NT2/D1 (cell line): ENCODE measurements around the gene DISP2.

Experiments
- DNase-seq: peaks from one replicate; pipeline ENCODE4 v3.0.0-alpha.2; 2011; ENCODE audit warnings: low read depth, low spot score
- H3K27me3 ChIP-seq: 2 replicates; pipeline ENCODE4 v1.6.0; 2011; ENCODE audit warnings: mild to moderate bottlenecking; ENCODE audit not compliant: insufficient read length, insufficient read depth
- H3K36me3 ChIP-seq: 2 replicates; pipeline ENCODE4 v1.6.1; 2011; ENCODE audit warnings: mild to moderate bottlenecking, low read length, mixed read lengths; ENCODE audit not compliant: insufficient read depth, insufficient read length
- H3K4me1 ChIP-seq: 2 replicates; pipeline ENCODE4 v1.5.1; 2011; ENCODE audit not compliant: insufficient read depth, insufficient read length
- H3K4me3 ChIP-seq: 2 replicates; pipeline ENCODE4 v1.5.1; 2011; ENCODE audit warnings: low read depth; ENCODE audit not compliant: insufficient read length
- H3K9ac ChIP-seq: 2 replicates; pipeline ENCODE4 v1.6.0; 2011; ENCODE audit warnings: low read depth; ENCODE audit not compliant: insufficient read length
- H3K9me3 ChIP-seq: 2 replicates; pipeline ENCODE4 v1.5.1; 2011; ENCODE audit warnings: mild to moderate bottlenecking, low read length; ENCODE audit not compliant: insufficient read depth
- SUZ12 ChIP-seq: IDR thresholded peaks from 2 replicates; pipeline ENCODE4 v1.6.1; 2011; ENCODE audit not compliant: insufficient read length, insufficient read depth; ENCODE audit errors: extremely low read depth
- YY1 ChIP-seq: IDR thresholded peaks from 2 replicates; pipeline ENCODE4 v1.6.1; 2011; ENCODE audit not compliant: insufficient read length, insufficient read depth
- ZNF274 ChIP-seq: IDR thresholded peaks from 2 replicates; pipeline ENCODE4 v1.6.1; 2011; ENCODE audit warnings: mild to moderate bottlenecking, low read depth, low read length

The DISP2 gene

GRCh38 chr15:40427188-40427587 is 69.2 kb downstream of the DISP2 start:
- Histone ChIP-seq H3K4me3 (no peak overlapping the region), H3K4me1 (peaks cover 9% of the 10 kb centered on the region)
- no peak for DNase-seq

DNA sequence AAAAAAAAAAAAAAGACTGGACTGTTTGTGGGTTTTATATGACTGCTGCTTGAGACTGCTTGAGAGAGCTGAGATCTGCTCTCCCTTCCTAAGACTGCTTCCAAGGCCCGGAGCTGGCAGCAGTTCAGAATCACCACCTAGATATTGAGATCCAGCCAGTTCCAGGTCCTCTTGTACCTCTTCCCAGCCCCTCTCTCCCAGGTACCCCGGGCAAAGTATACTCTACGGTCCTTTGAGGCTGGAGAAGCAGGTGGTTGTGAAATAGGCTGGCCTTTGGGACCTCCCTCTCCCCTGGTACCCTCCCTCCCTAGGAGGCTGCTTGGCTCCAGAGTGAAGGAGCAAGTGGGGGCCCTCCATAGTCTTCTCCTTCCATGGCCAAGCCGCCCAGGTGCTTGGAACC is 70.2 kb downstream of the DISP2 start:
- DNase-seq, result no peak
- H3K9ac ChIP-seq, result no peak overlapping the region
- no peaks in the 10 kb centered on the region for H3K9me3 ChIP-seq
- H3K36me3 ChIP-seq, result no peaks in the 10 kb centered on the region
- TF ChIP-seq SUZ12, result no peak
- no peak for TF ChIP-seq ZNF274
- no peak for TF ChIP-seq YY1
- no peaks in the 10 kb centered on the region for H3K27me3 ChIP-seq
- H3K4me1 ChIP-seq, result peaks cover 9% of the 10 kb centered on the region
- H3K4me3 ChIP-seq, result no peak overlapping the region

More at GRCh38 chr15:40427188-40427587, 69.2 kb downstream of the DISP2 start:
- H3K9me3 ChIP-seq, result no peaks in the 10 kb centered on the region
- no peak overlapping the region for H3K9ac ChIP-seq
- no peak for TF ChIP-seq YY1
- no peak for TF ChIP-seq SUZ12
- no peak for TF ChIP-seq ZNF274
- H3K36me3 ChIP-seq, result no peaks in the 10 kb centered on the region
- no peaks in the 10 kb centered on the region for H3K27me3 ChIP-seq
